Measurements from ENCODE around the gene TTC14. TPM values are rescaled to one million over a fixed set of nuclear protein-coding genes. Genes with fewer than 3 reads are reported as not detected.

TTC14 gene
- total and polyA plus RNA-seq, 10 of the 15 experiments (the other 5 are each of a cell fraction or from before 2014, with no cell fraction given), result 14.0 to 81.5 (median 29.4) TPM

DNA sequence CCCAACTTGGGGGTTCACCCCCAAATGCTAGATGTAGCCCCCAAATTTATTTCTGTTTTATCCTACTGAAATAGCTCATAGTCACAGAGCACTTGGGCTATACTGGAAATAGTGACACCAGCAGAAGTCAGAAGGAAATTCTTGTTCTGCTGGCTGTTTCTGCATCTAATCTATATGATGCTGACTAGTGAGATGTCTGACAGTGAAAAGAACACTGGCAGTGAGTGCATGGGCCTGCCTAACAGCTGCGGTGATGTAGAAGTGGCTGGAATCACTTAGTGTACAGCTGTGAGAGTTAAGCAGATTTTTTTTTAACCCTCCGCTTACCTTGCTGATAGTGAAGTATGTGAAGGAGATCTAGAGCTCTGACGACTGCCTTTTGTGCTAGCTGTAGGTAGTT, 14.0 kb downstream of the TTC14 start:
- Histone ChIP-seq H3K27ac (ENCODE audit: control insufficient read depth, insufficient read depth) (no peak overlapping the region), H4K20me1 (ENCODE audit: control insufficient read depth, insufficient read depth) (no peaks in the 10 kb centered on the region), H3K36me3 (ENCODE audit: control insufficient read depth in 2 of 2, insufficient read depth in 2 of 2, low read length in 1 of 2) (peaks cover 3 to 4% of the 10 kb centered on the region in 2 experiments), H3K9me3 (replicated peaks; ENCODE audit: control insufficient read depth, insufficient read depth, low read length) (no peaks in the 10 kb centered on the region; the same call in 1 of the 3 replicates), H3K4me3 (no peak overlapping the region), H3K9ac (ENCODE audit: control insufficient read depth, insufficient read depth, low read length) (no peak overlapping the region), H3K27me3 (replicated peaks in 1 of 2; ENCODE audit: control insufficient read depth in 2 of 2, insufficient read depth in 2 of 2, low read length in 1 of 2) (no peaks in the 10 kb centered on the region), H3K4me2 (ENCODE audit: control insufficient read depth, insufficient read depth) (no peak overlapping the region), H3K79me2 (ENCODE audit: control insufficient read depth, insufficient read depth, low read length) (no peaks in the 10 kb centered on the region), H3K4me1 (ENCODE audit: control insufficient read depth, insufficient read depth, low read length) (no peaks in the 10 kb centered on the region), H2AFZ (ENCODE audit: control insufficient read depth, low read depth, low read length) (no peak overlapping the region)
- in situ Hi-C loops (cut with MboI) (loop anchor here (25.0 kb wide), 1 partner anchor 1279 kb away; the partner anchor contains the start of gene MFN1), intact Hi-C loops (cut with micrococcal nuclease; ENCODE audit: unreplicated experiment) (no loop called here)
- TF ChIP-seq ASH2L (IDR thresholded peaks at IDR 0.05; ENCODE audit: borderline replicate concordance, low read depth) (no peak), CREB1 (IDR thresholded peaks at IDR 0.05; ENCODE audit: low read depth) (no peak), POLR2A (IDR thresholded peaks at IDR 0.05; ENCODE audit: low read depth, low read length) (0 out of 2 replicates have a peak, but pooled peaks have one; percentile 20)
- ChIA-PET POLR2A (no interaction called here), SMC1A (ENCODE audit: uncharacterized antibody, unreplicated experiment) (interaction anchor here (0.6 to 1.8 kb wide), 9 partner anchors 10 to 796 kb away, joined by 3 to 8 read pairs (median 3); partner anchors contain the start of gene TTC14), RAD21 (ENCODE audit: unreplicated experiment) (interaction anchor here (1.1 to 1.5 kb wide), 3 partner anchors 15 to 63 kb away, joined by 3 to 4 read pairs (median 3); partner anchors contain the start of gene CCDC39), CTCF (interaction anchor here (0.6 to 1.9 kb wide), 4 partner anchors 12 to 1645 kb away, joined by 3 to 7 read pairs (median 4); no protein-coding TSS in a partner anchor)
- ATAC-seq, result no peak
- 75% methylated on average over 3 of the region's 3 CpGs for WGBS (ENCODE audit: insufficient coverage, insufficient replicate concordance, low lambda C conversion rate, missing lambda C conversion rate)
- DNase-seq (ENCODE audit: low read depth, low spot score), result no peak
- BruUV-seq (replicated peaks), result no TSS peak
- no peak for FAIRE-seq

- ATAC-seq (no peak), FAIRE-seq (no peak), DNase-seq (ENCODE audit: low read depth, low spot score) (no peak)
- H3K4me3 ChIP-seq, result no peak overlapping the region
- H2AFZ ChIP-seq (ENCODE audit: control insufficient read depth, low read depth, low read length), result no peak overlapping the region
- no peak overlapping the region for H3K9ac ChIP-seq (ENCODE audit: control insufficient read depth, insufficient read depth, low read length)
- TF ChIP-seq EED (IDR thresholded peaks at IDR 0.05; ENCODE audit: low read depth) (no peak), RFX5 (IDR thresholded peaks at IDR 0.05; ENCODE audit: low read depth, low read length) (no peak), BACH1 (IDR thresholded peaks at IDR 0.05; ENCODE audit: borderline replicate concordance) (no peak), NR2F1 (conservative IDR thresholded peaks at IDR 0.05) (no peak), SP1 (IDR thresholded peaks at IDR 0.05; ENCODE audit: low read depth, low read length) (no peak), IRF3 (IDR thresholded peaks at IDR 0.05) (no peak), HCFC1 (IDR thresholded peaks at IDR 0.05; ENCODE audit: low read length) (no peak), CHD1 (IDR thresholded peaks at IDR 0.05; ENCODE audit: low read depth, low read length) (no peak), PML (IDR thresholded peaks at IDR 0.05; ENCODE audit: low read length) (no peak), HDAC2 (IDR thresholded peaks at IDR 0.05) (no peak)
- ChIA-PET POLR2A (no interaction called here), RAD21 (ENCODE audit: unreplicated experiment) (no interaction called here), SMC1A (ENCODE audit: uncharacterized antibody, unreplicated experiment) (interaction anchor here (1.3 kb wide), 1 partner anchor 11 kb away, joined by 3 read pairs; no protein-coding TSS in a partner anchor), CTCF (interaction anchor here (0.9 to 1.0 kb wide), 2 partner anchors 11 to 61 kb away, joined by 3 to 4 read pairs; no protein-coding TSS in a partner anchor)
- BruUV-seq (replicated peaks), result no TSS peak
- no peak overlapping the region for H3K4me2 ChIP-seq (ENCODE audit: control insufficient read depth, insufficient read depth)
- H3K4me1 ChIP-seq (ENCODE audit: control insufficient read depth, insufficient read depth, low read length), result no peaks in the 10 kb centered on the region
- intact Hi-C loops (cut with micrococcal nuclease; ENCODE audit: unreplicated experiment), result no loop called here
- H3K79me2 ChIP-seq (ENCODE audit: control insufficient read depth, insufficient read depth, low read length), result no peaks in the 10 kb centered on the region
- peaks cover 3 to 4% of the 10 kb centered on the region in 2 experiments for H3K36me3 ChIP-seq (ENCODE audit: control insufficient read depth in 2 of 2, insufficient read depth in 2 of 2, low read length in 1 of 2)
- in situ Hi-C loops (cut with MboI), result loop anchor here (25.0 kb wide), 1 partner anchor 1280 kb away; the partner anchor contains the start of gene MFN1
- H3K27me3 ChIP-seq (replicated peaks in 1 of 2; ENCODE audit: control insufficient read depth in 2 of 2, insufficient read depth in 2 of 2, low read length in 1 of 2), result no peaks in the 10 kb centered on the region
- WGBS (ENCODE audit: insufficient coverage, insufficient replicate concordance, low lambda C conversion rate, missing lambda C conversion rate), result 100% methylated on average over 2 of the region's 2 CpGs
- no peak overlapping the region for H3K27ac ChIP-seq (ENCODE audit: control insufficient read depth, insufficient read depth)
- H4K20me1 ChIP-seq (ENCODE audit: control insufficient read depth, insufficient read depth), result no peaks in the 10 kb centered on the region
- H3K9me3 ChIP-seq (replicated peaks; ENCODE audit: control insufficient read depth, insufficient read depth, low read length), result no peaks in the 10 kb centered on the region; the same call in 1 of the 3 replicates
Measured at GRCh38 chr3:180617049-180617448, 15.1 kb downstream of the TTC14 start.
